Ectodermal cell (in vitro differentiated cells): ENCODE results near the gene VKORC1L1.
"Not testable (repeated sequence)": the region's sequence is repeated elsewhere in the genome, so short reads cannot be mapped to it uniquely, and the experiment has no call there.

Source experiments
- H3K27ac ChIP-seq: 2 replicates; pipeline ENCODE4 v1.7.0; 2013; ENCODE audit warnings: mild to moderate bottlenecking, low read depth, low read length; ENCODE audit not compliant: insufficient read depth, poor library complexity, severe bottlenecking
- H3K27me3 ChIP-seq: 2 replicates; pipeline ENCODE4 v1.7.0; 2013; ENCODE audit warnings: mild to moderate bottlenecking, low read length; ENCODE audit not compliant: insufficient read depth, control insufficient read depth, poor library complexity, severe bottlenecking
- H3K36me3 ChIP-seq: one replicate; pipeline ENCODE4 v1.7.0; 2013; ENCODE audit warnings: low read length; ENCODE audit not compliant: control insufficient read depth, insufficient read depth
- H3K4me1 ChIP-seq: one replicate; pipeline ENCODE4 v1.7.0; 2013; ENCODE audit warnings: low read length; ENCODE audit not compliant: control insufficient read depth, insufficient read depth
- H3K4me3 ChIP-seq: 2 replicates; pipeline ENCODE4 v1.7.0; 2013; ENCODE audit warnings: low read depth, low read length, control low read depth; ENCODE audit not compliant: insufficient read depth
- H3K9me3 ChIP-seq: 2 replicates; pipeline ENCODE4 v1.7.0; 2013; ENCODE audit warnings: mild to moderate bottlenecking, low read length, moderate library complexity; ENCODE audit not compliant: control insufficient read depth
- WGBS, 2 experiments: methylation state at CpG; one replicate each; pipeline ENCODE4 v1.1.7; 2013; ENCODE audit warnings: missing lambda C conversion rate in 2 of 2; 5-methylcytosine and 5-hydroxymethylcytosine counted together

The VKORC1L1 gene

GRCh38 chr7:65853892-65854291 lies 19.0 kb upstream of the VKORC1L1 start:
- H3K9me3 ChIP-seq, H3K27ac ChIP-seq, H3K36me3 ChIP-seq, H3K4me3 ChIP-seq, H3K27me3 ChIP-seq, H3K4me1 ChIP-seq: not testable (repeated sequence)
- WGBS, 2 experiments: 90 to 93% methylated on average over 7 of the region's 7 CpGs

GRCh38 chr7:65857321-65857894 lies 15.5 kb upstream of the VKORC1L1 start:
- H3K4me3 ChIP-seq: not testable (repeated sequence)
- WGBS, 2 experiments: 90% methylated on average over 2 of the region's 5 CpGs; no CpG with 5 or more reads in 1 of the 2 experiments

GRCh38 chr7:65858660-65859059 lies 14.2 kb upstream of the VKORC1L1 start:
- 90 to 94% methylated on average over 4 of the region's 4 CpGs for WGBS, 2 experiments
- H3K36me3 ChIP-seq, H3K4me1 ChIP-seq, H3K27ac ChIP-seq, H3K27me3 ChIP-seq, H3K9me3 ChIP-seq, H3K4me3 ChIP-seq: not testable (repeated sequence)

More at GRCh38 chr7:65857321-65857894, 15.5 kb upstream of the VKORC1L1 start:
- H3K27me3 ChIP-seq, H3K4me1 ChIP-seq, H3K36me3 ChIP-seq, H3K9me3 ChIP-seq, H3K27ac ChIP-seq: not testable (repeated sequence)

- not testable (repeated sequence) for H3K4me1 ChIP-seq, H3K27me3 ChIP-seq, H3K9me3 ChIP-seq, H3K4me3 ChIP-seq, H3K36me3 ChIP-seq, H3K27ac ChIP-seq
- WGBS, 2 experiments: 88 to 93% methylated on average over 3 of the region's 3 CpGs
These were observed 6.6 kb upstream of the VKORC1L1 start for GRCh38 chr7:65866244-65866643.

GRCh38 chr7:65867681-65868080 lies 5.2 kb upstream of the VKORC1L1 start:
- WGBS, 2 experiments: 87 to 91% methylated on average over 2 of the region's 2 CpGs
- not testable (repeated sequence) for H3K36me3 ChIP-seq, H3K27me3 ChIP-seq, H3K27ac ChIP-seq, H3K9me3 ChIP-seq, H3K4me3 ChIP-seq, H3K4me1 ChIP-seq

- H3K4me3 ChIP-seq, H3K4me1 ChIP-seq, H3K27me3 ChIP-seq, H3K27ac ChIP-seq, H3K9me3 ChIP-seq, H3K36me3 ChIP-seq: not testable (repeated sequence)
- 85 to 88% methylated on average over 5 of the region's 5 CpGs for WGBS, 2 experiments
These were observed 3.6 kb upstream of the VKORC1L1 start for GRCh38 chr7:65869312-65869711.

GRCh38 chr7:65871451-65871850 lies 1.4 kb upstream of the VKORC1L1 start:
- H3K9me3 ChIP-seq, H3K4me3 ChIP-seq, H3K4me1 ChIP-seq, H3K27ac ChIP-seq, H3K27me3 ChIP-seq, H3K36me3 ChIP-seq: not testable (repeated sequence)
- WGBS, 2 experiments: 75 to 98% methylated on average over 2 of the region's 2 CpGs

- not testable (repeated sequence) for H3K27me3 ChIP-seq, H3K4me1 ChIP-seq, H3K36me3 ChIP-seq, H3K9me3 ChIP-seq
- Histone ChIP-seq H3K27ac (peak overlapping the region; percentile 60), H3K4me3 (peak overlapping the region; percentile 69)
- 1% methylated on average over 57 of the region's 57 CpGs for WGBS, 2 experiments
These were observed 814 bp downstream of the VKORC1L1 start for GRCh38 chr7:65873582-65874193.

- not testable (repeated sequence) for H3K4me3 ChIP-seq, H3K27me3 ChIP-seq, H3K4me1 ChIP-seq, H3K9me3 ChIP-seq, H3K36me3 ChIP-seq, H3K27ac ChIP-seq
- 96 to 98% methylated on average over 2 to 4 of the region's 4 CpGs for WGBS, 2 experiments
These were observed 2.8 kb downstream of the VKORC1L1 start for GRCh38 chr7:65875715-65876114.

GRCh38 chr7:65879292-65880153 lies 6.6 kb downstream of the VKORC1L1 start:
- not testable (repeated sequence) for H3K36me3 ChIP-seq, H3K9me3 ChIP-seq, H3K27ac ChIP-seq, H3K4me1 ChIP-seq, H3K4me3 ChIP-seq, H3K27me3 ChIP-seq
- 63 to 69% methylated on average over 4 of the region's 5 CpGs for whole genome bisulfite sequencing, 2 experiments
